LHCN-M2 (cell line): ENCODE data around the gene MRM1. TPM values are rescaled to one million over a fixed set of nuclear protein-coding genes. Genes with fewer than 3 reads are reported as not detected.
"Not testable (repeated sequence)": the region's sequence is repeated elsewhere in the genome, so short reads cannot be mapped to it uniquely, and the experiment has no call there.

Experiments used
- DNase-seq: peaks from one replicate; pipeline ENCODE4 v3.0.0-alpha.2; 2012; ENCODE audit warnings: low read depth
- total RNA-seq: library from RNA; depleted of rRNA; stranded (reverse); fragments of >200 nt; gene quantifications from 2 replicates; pipeline ENCODE4 v1.2.3, GENCODE V29; 2014

The MRM1 gene
- total RNA-seq, 1 experiment from 2014 or later, result 10.8 TPM

GRCh38 chr17:36600936-36601302 is 464 bp upstream of the MRM1 start:
- DNase-seq, result no peak

DNA sequence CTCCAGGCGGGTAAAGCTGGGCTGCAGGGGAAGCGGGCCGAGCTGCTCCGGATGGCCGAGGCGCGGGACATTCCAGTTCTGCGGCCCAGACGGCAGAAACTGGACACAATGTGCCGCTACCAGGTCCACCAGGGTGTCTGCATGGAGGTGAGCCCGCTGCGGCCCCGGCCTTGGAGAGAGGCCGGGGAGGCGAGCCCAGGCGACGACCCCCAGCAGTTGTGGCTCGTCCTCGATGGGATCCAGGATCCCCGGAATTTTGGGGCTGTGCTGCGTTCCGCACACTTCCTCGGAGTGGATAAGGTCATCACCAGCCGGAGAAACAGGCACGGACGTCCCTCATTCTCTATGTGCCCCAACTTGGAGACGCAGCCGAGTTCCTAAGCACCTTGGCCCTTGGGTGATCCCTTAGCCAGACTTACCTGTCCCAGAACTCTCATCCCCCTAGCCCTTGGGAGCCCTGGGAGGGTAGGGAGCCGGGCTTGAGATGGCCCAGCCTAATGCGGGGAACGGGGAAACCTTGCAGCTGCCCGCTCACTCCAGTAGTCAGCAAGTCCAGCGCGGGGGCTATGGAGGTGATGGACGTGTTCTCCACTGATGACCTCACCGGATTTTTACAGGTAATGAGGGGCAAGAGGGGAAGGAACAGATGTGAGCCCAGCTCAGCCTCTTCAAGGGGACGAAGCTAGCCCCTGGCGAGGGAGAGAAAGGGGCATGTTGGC is 806 bp downstream of the MRM1 start:
- DNase-seq, result peak; percentile 5

GRCh38 chr17:36602924-36603384 is 1.6 kb downstream of the MRM1 start:
- peak; percentile 73 for DNase-seq

DNA sequence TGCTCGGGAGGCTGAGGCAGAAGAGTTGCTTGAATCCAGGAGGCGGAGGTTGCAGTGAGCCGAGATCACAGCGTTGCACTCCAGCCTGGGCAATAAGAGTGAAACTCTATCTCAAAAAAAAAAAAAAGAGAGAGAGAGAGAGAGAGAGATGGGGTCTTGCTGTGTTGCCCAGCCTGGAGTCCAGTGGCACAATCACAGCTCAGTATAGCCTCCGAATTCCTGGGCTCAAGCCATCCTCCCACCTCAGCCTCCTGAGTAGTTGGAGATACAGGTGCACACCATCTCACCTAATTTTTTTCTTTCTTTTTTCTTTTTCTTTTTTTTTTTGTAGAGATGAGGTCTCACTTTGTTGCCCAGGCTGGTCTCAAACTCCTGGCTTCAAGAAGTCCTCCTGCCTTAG is 3.6 kb downstream of the MRM1 start:
- DNase-seq, result not testable (repeated sequence)

DNA sequence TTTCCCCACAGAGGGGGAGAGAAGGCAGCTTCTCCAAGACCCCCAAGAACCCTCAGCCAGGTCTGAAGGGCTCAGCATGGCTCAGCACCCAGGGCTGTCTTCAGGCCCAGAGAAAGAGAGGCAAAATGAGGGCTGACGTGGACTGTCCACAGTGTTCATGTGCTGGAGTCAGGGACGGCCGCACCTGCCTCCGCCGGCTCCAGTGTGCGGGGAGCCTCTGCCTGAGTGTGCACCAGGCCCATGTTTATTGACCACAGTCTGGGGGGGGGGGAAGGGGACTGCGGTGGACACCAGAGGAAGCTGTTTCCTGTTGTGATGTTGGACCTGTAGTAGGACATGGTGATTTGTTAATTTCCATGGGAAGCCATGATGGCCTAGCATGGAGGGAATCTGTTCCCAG is 6.9 kb downstream of the MRM1 start:
- no peak for DNase-seq

DNA sequence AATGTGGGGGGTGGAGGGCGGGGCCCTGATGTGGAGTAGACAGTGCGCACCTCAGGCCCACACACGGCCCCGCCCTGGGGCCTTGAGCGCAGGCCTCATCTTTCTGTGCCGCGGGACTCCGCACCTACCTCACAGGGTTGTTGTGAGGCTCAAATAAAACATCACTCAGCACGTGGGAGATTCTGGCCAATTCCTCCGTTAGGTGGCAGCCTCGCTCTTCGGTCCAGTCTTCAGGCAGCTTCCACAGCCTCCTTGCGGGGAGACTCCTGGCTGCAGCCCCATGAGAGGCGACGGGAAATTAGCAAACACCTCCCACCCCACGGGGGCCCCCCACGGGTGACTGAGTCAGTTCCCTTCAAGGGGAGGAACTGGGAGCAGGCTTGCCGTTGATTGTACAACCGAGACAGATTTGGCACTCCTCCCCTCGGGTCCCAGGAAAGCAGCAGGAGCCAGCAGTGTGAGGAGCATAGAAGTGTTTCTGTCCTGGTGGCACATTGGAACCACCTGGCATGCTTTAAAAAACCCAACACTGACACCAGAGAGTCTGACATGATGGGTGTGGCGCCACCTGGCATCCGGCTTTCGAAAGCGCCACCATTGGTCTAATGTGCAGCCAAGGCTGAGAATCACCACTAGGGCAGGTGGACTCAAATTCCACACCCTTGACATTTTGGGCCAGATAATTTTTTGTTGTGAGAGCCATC is 7.6 kb downstream of the MRM1 start:
- DNase-seq, result no peak

DNA sequence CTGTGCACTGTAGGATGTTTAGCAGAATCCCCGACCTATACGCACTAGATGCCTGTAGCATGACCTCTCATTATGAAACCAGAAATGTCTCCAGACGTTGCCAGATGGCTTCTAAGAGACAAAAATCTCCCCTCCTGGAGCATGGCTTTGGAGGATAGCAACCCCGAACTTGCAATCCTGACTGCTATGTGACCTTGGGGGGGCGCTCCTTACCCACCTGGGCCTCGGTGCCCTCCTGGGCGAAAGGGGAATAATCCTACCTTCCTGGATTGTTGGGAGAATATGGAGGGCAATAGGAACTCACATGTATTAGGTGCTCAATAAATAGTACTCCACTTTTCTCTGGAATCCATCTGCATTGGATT is 8.1 kb downstream of the MRM1 start:
- no peak for DNase-seq

DNA sequence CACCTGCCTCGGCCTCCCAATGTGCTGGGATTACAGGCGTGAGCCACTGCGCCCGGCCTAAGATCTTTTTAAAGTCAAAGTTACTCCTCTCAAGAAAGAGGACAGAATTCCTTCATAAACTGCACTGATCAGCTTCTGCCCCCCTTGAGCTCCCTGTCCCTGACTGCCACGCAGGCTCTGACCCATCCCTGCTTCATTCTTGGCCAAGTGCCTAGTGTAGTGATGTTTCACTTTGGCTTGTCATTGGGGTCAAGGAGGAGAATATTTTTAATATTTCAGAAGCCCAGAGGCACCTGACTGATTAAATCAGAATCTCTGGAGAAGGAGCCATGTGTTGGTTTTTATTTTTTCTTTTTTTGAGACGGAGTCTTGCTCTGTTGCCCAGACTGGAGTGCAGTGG is 9.1 kb downstream of the MRM1 start:
- DNase-seq, result no peak

DNA sequence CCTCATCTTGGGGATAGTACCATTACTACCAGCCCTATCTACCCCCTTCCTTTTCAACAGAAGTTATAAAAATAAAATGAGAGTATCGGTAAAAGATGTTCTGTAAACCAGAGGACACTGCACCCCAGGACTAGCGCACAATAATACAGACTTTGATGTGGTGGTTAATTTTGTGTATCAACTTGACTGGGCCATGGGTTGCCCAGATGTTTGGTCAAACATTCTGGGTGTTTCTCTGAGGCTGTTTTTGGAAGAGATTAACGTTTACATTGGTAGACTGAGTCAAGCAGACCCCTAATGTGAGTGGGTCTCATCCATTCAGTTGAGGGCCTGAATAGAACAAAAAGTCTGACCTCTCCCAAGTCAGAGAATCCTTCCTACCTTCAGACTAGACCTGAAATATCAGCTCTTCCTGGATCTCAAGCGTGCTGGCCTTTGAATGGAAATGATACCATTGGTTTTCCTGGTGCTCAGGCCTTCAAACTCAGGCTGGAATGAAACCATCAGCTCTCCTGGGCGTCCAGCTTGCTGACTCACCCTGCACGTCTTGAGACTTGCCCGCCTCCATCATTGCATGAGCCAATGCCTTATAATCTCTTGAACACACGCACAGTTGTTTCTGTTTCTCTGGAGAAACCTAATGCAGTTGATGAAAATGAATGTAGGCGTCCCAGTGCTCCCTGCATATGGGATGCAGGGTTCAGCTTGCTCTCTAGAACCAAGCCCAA is 10.1 kb downstream of the MRM1 start:
- DNase-seq, result peak; percentile 44

DNA sequence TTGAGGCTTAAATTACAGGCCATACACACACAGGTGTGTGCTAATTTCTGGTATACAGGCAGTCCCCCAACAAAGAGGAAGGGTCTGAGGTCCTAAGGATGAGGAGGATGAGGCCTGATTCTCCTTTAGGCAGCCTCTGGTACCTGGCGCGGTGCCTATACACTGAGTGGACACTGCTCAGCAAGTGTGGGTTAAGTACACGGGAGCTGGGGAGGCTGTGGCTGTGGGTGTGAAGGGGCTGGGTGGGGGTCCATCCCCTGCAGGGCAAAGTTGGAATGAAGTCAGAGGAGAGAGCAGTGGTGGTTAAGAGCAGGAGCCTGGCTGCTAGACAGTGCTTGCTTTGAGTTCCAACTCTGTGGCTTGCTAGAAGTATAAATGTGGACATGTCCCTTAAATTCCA is 10.9 kb downstream of the MRM1 start:
- no peak for DNase-seq

DNA sequence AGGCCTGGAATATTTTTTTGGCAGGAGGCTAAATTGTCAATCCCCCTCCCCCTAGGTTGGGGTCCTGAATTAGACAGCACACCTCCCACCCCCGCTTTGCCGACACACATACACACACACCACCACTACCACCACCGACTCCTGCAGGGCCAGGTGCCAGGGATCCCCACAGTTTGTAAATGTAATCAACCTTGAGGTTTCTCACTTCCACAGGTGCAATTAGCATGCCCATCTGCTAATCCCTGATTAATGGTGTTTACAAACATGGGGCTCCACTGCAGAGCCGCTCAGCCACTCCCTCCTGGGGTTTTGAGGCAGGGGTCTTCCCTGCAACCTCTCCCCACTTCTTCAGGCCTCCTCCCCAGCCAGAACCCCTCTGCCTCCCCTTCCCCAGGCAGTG is 11.8 kb downstream of the MRM1 start:
- DNase-seq, result no peak

GRCh38 chr17:36614081-36614480 is 12.7 kb downstream of the MRM1 start:
- DNase-seq, result no peak

- no peak for DNase-seq
Measured at GRCh38 chr17:36614933-36615332, 13.6 kb downstream of the MRM1 start.

- DNase-seq, result no peak
Measured at GRCh38 chr17:36616061-36617029, 15.0 kb downstream of the MRM1 start.

DNA sequence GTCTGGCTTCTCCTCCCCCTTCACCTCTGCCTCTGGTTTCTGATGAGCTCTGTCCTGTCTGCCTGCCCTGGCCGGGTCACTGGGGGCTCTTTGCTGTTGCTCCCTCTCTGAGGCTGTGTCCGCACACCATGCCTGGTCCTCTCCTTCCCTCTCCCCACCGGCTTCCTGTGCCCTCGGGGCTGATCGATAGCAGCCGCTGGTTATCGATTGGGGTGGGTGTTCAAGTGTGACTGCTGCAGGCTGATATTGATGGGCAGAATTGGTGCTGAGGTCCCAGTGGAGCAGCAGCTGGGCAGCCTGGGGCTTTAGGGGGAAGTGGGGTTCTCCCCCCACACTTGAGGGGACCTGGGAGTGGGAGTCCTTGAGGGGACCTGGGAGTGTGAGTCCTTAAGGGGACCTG is 16.4 kb downstream of the MRM1 start:
- DNase-seq, result no peak

DNA sequence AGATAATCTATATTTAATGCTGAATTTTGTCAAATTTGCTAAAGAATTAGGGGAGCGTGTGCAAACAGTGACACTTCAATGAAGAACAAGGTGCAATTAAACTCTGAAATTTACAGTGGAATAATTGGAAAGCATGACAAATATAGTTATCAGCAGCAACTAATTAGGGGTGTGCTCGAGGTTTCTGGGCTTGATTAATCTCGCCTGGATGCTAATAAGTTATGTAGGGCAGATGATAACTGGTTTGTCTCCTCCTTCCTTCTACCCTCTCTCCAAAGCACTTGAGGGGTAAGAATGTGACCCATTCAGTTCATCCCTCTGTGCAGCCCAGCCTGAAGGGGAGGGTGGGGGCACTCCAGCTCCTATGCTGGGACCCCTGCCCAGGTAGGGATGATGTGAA is 21.9 kb downstream of the MRM1 start:
- DNase-seq, result no peak

GRCh38 chr17:36625188-36625587 is 23.8 kb downstream of the MRM1 start:
- no peak for DNase-seq

- no peak for DNase-seq
Measured at GRCh38 chr17:36627101-36627500, 25.7 kb downstream of the MRM1 start.

DNA sequence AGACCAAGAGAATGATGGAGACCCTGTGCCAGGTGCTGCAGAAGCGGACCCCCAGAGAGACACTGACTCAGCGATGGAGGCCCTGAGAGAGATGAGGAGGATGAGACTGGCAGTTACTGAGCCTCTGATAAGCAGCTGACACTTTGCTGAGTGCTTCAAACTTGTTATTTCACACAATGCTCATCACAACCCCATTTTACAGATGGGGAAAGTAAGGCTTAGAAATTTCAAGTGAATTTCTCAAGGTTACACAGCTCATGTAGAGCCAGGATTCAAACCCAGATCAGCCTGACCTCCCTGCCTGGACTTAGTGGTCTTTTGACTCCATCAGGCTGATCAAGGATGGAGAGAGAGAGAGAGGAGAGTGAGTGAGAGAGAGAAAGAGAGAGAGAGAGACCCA is 27.2 kb downstream of the MRM1 start:
- no peak for DNase-seq

DNA sequence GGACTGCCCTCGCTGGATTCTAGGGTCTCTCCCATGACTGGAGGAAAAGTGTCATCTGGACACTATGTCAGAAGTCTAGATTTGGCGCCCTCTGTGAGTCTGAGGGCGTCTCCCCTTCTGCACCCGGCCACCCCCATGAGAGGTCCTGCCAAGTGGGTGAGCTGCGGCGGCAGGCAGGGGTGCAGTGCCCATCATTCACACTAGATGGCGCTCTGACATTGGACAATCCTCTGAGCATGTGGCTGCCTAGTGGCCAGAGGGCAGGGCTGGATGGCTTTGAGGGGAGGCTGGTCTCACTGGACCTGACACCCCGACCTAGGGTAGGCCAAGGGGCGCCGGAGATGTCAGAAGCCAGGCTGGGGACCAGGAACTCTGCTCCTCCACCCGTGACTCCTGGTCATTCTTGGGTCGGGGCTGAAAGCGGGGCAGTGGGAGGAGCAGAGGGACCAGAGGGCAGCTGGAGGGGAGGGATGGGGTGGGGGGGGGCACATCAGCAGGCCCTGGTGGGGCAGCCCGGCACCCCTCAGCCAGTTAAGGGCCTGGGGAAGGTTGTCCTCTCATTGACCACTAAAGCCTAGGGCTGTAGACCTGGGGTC is 28.0 kb downstream of the MRM1 start:
- DNase-seq, result peak; percentile 49

- DNase-seq, result no peak
Measured at GRCh38 chr17:36629970-36630502, 28.7 kb downstream of the MRM1 start.
